ENCODE measurements around the gene PRKCD.
"Not testable (repeated sequence)": the region's sequence is repeated elsewhere in the genome, so short reads cannot be mapped to it uniquely, and the experiment has no call there.

PRKCD gene

DNA sequence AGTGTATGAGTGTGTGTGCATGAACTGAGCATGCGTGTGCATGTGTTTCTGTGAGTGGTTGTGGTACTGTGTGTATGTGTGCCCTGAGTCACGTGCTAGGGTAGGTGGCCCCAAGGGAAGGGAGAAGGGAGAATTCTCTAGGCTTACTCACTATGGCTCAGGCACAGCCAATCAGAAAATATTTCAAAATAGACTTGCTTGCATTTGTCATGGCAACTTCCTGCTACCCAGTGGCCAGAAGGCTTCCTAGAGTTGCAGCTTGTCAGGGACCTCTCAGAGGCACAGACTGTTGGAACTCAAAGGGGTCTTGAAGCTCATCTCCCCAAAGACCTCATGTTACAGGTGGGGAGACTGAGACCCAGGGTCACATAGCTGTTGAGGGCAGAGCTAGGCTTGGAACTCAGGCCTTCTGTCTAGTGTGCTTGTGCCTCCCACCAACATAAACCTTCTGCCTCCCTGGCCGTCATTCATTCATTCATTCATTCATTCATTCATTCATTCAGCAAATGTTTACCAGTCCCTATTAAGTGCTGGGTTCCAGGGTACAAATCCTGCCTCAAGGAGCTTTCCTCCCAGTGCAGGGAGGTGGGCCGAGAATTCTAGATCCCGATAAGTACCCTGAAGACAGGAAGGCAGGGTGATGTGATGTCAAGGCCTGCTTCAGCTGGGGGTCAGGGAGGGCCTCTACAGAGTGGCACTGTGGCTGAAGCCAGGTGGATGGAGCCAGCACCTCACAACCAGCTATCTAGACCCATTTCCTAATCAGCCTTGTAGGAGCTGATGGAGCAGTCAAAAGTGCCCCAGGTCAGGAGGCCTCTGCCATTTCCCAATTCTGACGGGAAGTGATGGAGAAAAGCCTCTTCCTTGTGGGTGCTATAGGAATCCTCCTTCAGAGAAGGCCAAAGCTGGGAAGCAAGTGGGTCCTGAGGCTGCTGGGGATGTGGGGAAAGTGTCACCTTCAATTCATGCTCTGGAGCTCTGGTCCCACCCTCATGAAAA, 19.9 kb upstream of the PRKCD start:
- FAIRE-seq = no peak

- FAIRE-seq = no peak
These were observed 18.0 kb upstream of the PRKCD start for GRCh38 chr3:53142986-53143385.

DNA sequence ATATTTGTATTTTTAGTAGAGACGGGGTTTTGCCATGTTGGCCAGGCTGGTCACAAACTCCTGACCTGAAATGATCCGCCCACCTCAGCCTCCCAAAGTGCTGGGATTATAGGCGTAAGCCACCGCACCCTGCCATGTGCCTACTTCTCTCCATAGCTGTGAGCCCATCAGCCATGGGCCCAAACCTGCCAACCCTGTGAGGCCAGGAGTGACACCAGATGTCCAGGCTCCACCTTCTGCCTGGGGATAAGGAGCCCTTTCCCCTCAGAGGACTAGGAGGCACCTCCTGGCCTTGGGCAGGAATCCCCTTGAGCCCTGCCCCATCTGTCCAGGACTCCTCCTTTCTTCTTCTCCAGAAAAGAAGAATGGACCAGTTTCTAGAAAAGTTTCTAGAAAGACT, 16.6 kb upstream of the PRKCD start:
- FAIRE-seq = no peak

- no peak for FAIRE-seq
These were observed 15.9 kb upstream of the PRKCD start for GRCh38 chr3:53144862-53145712.

- no peak for FAIRE-seq
These were observed 15.3 kb upstream of the PRKCD start for GRCh38 chr3:53145713-53146080.

DNA sequence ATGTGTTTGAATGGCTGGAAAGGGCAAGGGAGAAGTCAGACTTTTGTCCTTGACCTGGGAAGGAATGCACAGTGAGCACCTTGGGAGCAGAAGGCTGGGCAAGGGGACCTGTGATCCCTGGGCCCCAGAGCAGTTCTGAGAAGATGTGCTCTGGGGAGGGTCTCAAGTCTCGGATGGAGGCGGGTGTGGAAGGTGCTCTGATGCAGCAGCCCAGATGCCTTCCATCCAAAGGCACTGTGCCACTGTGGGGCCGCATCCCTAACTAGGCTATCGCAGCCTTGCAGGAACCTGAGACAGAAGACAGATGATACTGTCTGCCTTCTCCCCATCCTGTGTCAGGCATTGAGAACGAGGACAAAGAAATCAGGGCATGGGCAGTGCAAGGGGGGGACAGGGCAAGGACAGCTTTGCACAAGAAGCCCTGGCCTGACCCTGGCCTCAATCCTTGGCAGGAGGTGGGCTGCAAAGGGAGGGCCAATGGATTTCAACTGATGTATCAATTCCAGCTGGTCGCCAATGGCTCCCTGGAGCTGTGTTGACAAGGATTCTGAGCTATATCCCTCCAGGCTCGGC, 14.6 kb upstream of the PRKCD start:
- FAIRE-seq = no peak

GRCh38 chr3:53147151-53147902, 13.7 kb upstream of the PRKCD start:
- no peak for FAIRE-seq

- FAIRE-seq = no peak
These were observed 13.1 kb upstream of the PRKCD start for GRCh38 chr3:53147903-53148400.

DNA sequence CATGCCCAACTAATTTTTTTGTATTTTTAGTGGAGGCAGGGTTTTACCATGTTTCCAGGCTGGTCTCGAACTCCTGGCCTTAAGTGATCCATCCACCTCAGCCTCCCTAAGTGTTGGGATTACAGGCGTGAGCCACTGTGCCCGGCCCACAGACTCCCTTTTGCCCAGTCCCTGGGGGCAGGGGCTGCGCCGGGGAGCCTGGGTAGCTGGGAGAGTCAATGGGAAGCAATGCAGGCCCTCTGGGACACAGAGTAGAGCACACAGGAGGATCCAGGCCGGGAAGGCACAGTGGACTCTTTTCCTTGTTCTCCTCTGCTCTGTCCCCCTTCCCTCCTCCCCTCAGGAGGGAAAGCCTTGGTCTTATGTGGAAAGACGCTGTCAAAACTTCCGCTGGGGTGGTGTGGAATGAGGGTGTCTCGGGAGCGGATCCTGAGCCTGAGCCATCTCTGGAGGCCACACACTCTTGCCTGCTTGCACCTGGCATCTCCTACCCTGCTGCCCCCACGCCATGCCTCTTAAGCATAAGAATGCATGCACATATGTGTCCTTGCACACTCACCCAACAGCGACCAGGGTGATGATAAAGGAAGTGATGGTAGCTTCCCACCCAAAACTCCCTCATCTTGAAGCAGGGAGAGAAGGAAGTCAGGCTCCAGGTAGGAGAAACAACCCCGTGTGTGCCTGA, 11.9 kb upstream of the PRKCD start:
- FAIRE-seq = no peak

GRCh38 chr3:53149699-53150098, 11.3 kb upstream of the PRKCD start:
- no peak for FAIRE-seq

- no peak for FAIRE-seq
These were observed 10.5 kb upstream of the PRKCD start for GRCh38 chr3:53150247-53151085.

- FAIRE-seq = not testable (repeated sequence)
These were observed 9.9 kb upstream of the PRKCD start for GRCh38 chr3:53151086-53151438.

GRCh38 chr3:53151465-53151864, 9.5 kb upstream of the PRKCD start:
- no peak for FAIRE-seq

DNA sequence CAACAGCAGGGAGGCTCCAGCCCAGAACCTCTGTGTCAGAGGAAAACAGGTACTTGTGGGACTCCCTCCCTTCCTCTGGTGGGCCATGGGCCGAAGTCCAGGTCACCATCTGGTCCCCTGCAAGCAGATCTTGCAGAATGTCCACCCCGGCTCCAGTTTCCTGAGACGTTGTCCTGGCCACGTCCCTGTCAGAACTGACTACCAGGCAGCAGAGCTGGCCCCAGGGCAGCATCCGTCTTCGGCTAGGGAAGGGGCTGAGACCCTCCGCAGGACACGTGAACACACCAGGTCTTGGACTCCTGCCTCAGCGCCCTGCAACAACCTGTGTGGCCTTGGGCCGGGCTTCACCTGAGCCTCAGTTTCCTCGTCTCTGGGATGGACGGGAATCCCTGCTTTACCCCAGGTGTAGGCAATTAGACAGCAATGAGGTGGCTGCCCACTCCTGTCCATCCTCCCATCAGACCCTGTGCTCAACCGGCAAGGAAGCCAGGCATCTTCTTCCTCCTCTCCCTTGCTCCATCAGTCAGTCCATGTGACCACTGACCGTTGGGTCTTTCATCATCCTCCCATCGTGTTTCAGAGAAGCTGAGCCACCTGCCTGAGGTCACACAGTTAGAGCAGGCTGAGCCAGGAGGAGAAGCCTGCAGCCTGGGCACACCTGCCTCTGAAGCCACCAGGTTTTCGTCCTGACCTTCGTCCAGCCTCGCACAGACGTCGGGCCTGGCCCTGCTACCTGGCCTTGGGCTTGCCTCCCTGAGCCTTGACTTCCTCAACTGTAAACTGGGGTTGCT, 8.9 kb upstream of the PRKCD start:
- no peak for FAIRE-seq

- no peak for FAIRE-seq
These were observed 7.7 kb upstream of the PRKCD start for GRCh38 chr3:53153264-53153823.

- no peak for FAIRE-seq
These were observed 7.0 kb upstream of the PRKCD start for GRCh38 chr3:53153980-53154379.

DNA sequence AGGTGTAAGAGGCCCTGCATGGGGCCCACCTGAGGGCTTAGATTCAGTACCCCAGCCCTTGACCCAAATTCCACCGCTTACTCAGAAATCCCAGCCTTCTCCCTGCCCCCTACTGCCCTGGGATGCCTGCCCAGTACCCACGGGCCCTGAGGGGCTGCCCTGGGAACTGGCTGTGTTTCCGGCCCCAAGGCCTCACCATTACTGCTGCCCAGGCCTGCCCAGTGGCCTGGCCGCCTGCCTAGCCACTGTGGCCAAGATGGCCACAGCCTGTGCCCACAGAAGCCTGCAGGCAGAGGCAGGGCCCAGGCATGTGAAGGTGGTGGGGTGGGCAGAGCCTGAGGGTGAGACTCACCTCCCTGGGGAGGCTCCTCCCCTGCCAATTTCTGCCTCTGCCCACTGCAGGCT, 6.1 kb upstream of the PRKCD start:
- FAIRE-seq = no peak

DNA sequence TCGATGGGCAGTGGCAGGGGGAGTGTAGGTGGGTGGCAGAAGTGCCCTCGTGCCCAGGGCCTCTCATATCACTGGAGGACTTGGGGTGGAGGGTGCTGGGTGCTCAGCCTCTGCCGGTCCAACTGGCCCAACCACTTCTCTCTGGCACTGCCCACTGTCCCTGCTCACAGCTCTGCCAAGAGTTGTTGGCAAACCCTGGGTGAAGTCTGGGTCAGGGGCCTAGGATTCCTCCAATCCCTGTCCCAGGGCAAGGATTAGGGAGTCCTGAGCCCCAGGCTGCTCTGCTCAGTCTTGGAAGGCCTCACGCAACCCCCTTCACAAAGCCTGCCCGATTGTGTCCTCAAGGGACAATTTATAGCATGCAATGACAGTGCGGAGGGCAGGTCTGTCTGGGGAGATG, 5.2 kb upstream of the PRKCD start:
- FAIRE-seq = no peak

- FAIRE-seq = no peak
These were observed 4.6 kb upstream of the PRKCD start for GRCh38 chr3:53156368-53156834.
